KBM-7 (cell line): ENCODE results near the gene AGA.

ENCODE experiments used
- DNase-seq: peaks from one replicate; pipeline ENCODE4 v3.0.0-alpha.2; 2015
- in situ Hi-C: fragments of 300-500 bp; cut with MboI; formaldehyde crosslinking; loops from 2 replicates; pipeline ENCODE4 v1.14.3; 2020; ENCODE audit warnings: low sequenced_read_pairs, low pct_unique_long_range_greater_than_20kb, mixed read lengths

AGA gene

GRCh38 chr4:177401658-177402273, 40.5 kb downstream of the AGA start:
- in situ Hi-C loops, result no loop called here
- DNase-seq, result no peak

- DNase-seq, result no peak
- in situ Hi-C loops, result no loop called here
Measured at GRCh38 chr4:177400030-177400429, 42.2 kb downstream of the AGA start.

- in situ Hi-C loops, result no loop called here
- no peak for DNase-seq
Measured at GRCh38 chr4:177396352-177396751, 45.9 kb downstream of the AGA start.

- peak; percentile 8 for DNase-seq
- in situ Hi-C loops, result no loop called here
Measured at GRCh38 chr4:177393236-177393635, 49.0 kb downstream of the AGA start.

GRCh38 chr4:177391953-177392352, 50.3 kb downstream of the AGA start:
- in situ Hi-C loops, result no loop called here
- no peak for DNase-seq

- in situ Hi-C loops, result no loop called here
- no peak for DNase-seq
Measured at GRCh38 chr4:177391287-177391686, 51.0 kb downstream of the AGA start.

GRCh38 chr4:177386278-177386815, 55.9 kb downstream of the AGA start:
- no peak for DNase-seq
- in situ Hi-C loops, result no loop called here

GRCh38 chr4:177385576-177386277, 56.5 kb downstream of the AGA start:
- in situ Hi-C loops, result no loop called here
- DNase-seq, result no peak

GRCh38 chr4:177384856-177385397, 57.3 kb downstream of the AGA start:
- in situ Hi-C loops, result no loop called here
- no peak for DNase-seq

GRCh38 chr4:177381762-177382310, 60.4 kb downstream of the AGA start:
- in situ Hi-C loops, result no loop called here
- DNase-seq, result no peak
